Measurements from ENCODE around the gene MSANTD1.

The MSANTD1 gene

GRCh38 chr4:3304831-3305609 lies 56.1 kb downstream of the MSANTD1 start:
- no peak for DNase-seq

- no peak for DNase-seq
Measured at GRCh38 chr4:3305610-3306371, 56.8 kb downstream of the MSANTD1 start.

All from activated CD4-positive, alpha-beta T cell treated with anti-CD3 and anti-CD28 coated beads for 4 hours (primary cell).